Activated CD8-positive, alpha-beta memory T cell treated with anti-CD3 and anti-CD28 coated beads for 24 hours (primary cell): Measurements from ENCODE around the gene STPG4.
"Not testable (repeated sequence)": the region's sequence is repeated elsewhere in the genome, so short reads cannot be mapped to it uniquely, and the experiment has no call there.

Experiments used
- DNase-seq: peaks from one replicate; pipeline ENCODE4 v3.0.0-alpha.2; 2020

Gene STPG4

DNA sequence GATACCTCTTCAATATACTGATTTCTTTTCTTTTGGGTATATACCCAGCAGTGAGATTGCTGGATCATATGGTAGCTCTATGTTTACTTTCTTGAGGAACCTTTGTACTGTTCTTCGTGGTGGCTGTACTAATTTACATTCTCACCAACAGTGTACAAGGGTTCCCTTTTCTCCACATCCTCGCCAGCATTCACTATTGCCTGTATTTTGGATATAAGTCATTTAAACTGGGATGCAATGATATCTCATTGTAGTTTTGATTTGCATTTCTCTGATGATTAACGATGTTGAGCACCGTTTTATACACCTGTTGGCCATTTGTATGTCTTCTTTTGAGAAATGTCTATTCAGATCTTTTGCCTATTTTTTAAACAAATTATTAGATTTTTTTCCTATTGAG is 30.4 kb downstream of the STPG4 start:
- DNase-seq: not testable (repeated sequence)

DNA sequence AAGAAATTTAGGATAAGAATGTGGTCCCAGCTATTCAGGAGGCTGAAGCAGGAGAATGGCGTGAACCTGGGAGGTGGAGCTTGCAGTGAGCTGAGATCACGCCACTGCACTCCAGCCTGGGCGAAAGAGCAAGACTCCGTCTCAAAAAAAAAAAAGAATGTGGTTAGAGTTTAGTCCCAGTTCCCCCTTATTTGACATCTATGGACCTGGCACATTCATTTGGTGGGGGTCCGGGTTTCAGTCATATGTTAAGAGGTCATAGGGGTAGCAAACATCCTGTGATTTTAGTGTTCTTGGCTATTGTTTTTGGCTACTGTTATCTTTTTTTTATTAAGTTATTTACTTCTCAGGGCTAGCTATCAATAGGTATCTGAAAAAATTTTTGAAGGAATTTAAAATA is 34.7 kb downstream of the STPG4 start:
- DNase-seq: not testable (repeated sequence)

DNA sequence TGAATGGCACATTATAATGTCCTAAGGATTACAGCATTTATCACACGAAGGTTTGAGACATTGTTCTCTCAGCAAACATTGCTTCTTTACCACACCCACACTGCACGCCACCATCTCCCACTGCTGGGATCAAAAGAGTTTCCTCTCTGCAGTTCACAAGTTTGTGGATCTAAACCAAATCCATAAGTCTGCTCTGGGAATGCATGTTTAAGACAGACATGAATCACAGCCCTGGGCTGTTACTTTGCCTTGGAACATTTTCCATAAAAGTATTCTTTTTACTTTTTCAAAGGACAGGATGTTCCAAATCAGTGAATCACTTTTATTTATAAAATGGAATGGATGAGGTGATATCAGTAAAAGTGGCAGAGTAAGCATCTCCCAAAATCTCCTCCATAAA is 36.1 kb downstream of the STPG4 start:
- no peak for DNase-seq

DNA sequence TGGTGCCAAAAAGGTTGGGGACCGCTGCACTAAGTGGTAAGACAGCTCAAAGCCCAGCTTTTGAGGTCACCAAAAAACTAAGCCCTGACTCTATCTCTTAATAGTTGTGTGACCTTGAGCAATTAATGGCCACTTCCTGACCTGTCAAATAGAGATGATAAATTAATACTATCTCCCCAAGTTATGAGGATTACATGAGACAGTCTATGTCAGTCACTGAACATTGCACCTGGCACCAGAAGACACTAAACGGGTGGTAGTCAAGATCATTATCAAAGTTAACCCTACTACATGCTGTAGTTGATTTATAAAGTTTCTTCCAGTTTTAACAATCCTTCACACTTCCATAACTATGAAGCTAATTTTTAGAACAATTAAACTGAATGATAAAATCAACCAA is 36.5 kb downstream of the STPG4 start:
- DNase-seq: no peak

DNA sequence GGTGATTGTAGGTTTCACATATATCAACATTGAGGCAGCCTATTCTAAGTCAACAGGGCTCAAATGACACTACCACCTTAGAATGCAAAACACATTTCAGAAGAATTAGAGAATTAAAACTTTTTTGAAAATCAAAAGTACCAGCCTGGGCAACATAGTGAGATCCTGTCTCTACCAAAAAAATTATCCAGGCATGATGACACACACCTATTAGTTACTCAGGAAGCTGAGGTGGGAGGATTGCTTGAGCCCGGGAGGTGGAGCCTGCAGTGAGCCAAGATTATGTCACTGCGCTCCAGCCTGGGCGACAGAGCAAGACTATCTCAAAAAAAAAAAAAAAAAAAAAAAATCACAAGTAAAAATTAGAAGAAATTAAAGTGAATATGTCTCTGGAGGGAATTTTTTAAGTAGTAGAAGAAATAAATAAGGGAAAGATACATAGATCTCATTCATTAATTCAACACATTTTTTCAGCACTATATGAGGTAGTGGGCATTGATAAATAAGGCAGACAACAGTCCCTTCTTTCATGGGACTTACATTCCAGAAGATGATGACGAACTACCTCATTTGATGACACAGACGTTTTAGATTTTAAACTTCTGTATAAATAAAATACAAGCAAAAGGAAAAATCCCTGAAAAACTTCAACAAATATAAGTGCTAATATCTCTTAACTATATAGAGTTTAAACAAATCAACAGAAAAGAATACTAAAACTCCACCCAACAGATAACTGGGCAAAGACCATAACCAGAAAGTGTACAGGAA is 42.3 kb downstream of the STPG4 start:
- no peak for DNase-seq

DNA sequence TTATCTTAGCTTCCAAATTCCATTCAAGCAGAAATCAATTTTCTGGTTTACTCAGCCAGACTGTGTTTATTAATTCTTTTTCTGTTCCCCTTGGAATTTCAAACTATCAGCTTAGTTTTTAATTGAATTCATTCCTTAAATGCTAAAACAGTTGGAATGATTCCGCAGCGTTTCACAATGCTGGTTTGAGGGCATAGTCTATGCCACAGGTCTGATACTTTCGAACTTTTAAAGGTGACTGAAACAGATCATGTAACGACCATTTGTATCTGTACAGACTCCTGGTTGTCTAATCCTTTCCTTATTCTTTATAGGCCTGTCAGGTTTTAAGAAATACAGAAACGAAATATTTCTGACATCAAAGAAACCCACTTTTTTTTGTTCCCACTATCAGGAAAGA is 45.4 kb downstream of the STPG4 start:
- no peak for DNase-seq

DNA sequence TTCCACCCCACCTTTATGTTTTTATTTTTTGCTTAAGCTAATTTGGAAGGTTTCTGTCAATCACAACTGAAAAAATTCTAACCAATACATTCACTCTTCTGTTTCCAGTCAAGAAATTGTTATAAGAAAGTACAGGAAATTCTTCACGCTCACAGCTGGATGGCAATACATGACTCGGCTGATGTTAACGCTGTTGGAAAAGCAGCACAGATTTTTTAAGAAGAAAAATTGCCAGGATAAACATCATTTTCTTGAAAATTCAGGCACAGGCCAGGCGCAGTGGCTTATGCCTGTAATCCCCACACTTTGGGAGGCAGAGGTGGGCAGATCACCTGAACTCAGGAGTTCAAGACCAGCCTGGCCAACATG is 46.1 kb downstream of the STPG4 start:
- DNase-seq: no peak

DNA sequence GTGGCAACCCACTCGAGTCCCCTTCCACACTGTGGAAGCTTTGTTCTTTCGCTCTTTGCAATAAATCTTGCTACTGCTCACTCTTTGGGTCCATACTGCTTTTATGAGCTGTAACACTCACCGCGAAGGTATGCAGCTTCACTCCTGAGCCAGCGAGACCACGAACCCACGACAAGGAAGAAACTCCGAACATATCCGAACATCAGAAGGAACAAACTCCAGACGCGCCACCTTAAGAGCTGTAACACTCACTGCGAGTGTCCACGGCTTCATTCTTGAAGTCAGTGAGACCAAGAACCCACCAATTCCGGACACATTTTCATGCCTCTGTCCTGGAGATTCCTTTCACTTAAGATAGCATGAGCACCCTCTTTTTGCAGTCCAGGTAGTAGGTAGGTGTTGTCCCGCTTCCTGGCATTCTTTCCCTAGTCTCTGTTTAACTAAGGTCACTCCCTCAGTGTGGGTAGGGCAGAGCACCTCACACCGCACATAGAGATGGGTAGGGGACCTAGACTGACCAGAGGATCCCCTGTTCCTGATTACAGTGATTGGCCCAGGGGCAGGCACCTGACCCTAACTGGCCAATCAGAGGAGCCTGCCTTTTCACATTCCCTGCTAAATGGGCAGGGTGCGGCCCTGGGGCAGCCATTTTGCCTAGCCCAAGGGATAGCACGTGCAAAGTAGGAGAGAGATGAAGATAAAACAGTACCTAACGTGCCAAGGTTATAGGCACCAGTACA is 46.7 kb downstream of the STPG4 start:
- not testable (repeated sequence) for DNase-seq

DNA sequence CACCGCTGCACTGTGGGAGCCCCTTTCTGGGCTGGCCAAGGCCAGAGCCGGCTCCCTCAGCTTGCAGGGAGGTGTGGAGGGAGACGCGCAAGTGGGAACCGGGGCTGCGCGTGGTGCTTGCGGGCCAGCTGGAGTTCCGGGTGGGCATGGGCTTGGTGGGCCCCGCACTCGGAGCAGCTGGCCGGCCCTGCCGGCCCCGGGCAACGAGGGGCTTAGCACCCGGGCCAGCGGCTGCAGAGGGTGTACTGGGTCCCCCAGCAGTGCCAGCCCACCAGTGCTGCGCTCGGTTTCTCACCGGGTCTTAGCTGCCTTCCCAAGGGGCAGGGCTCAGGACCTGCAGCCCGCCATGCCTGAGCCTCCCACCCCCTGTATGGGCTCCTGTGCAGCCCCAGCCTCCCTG is 47.9 kb downstream of the STPG4 start:
- not testable (repeated sequence) for DNase-seq

DNA sequence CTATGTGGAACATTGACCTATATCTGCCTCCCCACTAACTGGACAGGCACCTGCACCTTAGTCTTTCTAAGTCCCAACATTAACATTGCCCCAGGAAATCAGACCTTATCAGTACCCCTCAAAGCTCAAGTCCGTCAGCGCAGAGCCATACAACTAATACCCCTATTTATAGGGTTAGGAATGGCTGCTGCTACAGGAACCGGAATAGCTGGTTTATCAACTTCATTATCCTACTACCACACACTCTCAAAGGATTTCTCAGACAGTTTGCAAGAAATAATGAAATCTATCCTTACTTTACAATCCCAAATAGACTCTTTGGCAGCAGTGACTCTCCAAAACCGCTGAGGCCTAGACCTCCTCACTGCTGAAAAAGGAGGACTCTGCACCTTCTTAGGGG is 48.9 kb downstream of the STPG4 start:
- DNase-seq: not testable (repeated sequence)

DNA sequence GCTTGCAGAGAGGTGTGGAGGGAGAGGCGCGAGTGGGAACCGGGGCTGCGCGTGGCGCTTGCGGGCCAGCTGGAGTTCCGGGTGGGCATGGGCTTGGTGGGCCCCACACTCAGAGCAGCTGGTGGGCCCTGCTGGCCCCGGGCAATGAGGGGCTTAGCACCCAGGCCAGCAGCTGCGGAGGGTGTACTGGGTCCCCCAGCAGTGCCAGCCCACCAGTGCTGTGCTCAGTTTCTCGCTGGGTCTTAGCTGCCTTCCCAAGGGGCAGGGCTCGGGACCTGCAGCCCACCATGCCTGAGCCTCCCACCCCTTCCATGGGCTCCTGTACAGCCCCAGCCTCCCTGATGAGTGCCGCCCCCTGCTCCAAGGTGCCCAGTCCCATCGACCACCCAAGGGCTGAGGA is 55.4 kb downstream of the STPG4 start:
- DNase-seq: peak; percentile 24

DNA sequence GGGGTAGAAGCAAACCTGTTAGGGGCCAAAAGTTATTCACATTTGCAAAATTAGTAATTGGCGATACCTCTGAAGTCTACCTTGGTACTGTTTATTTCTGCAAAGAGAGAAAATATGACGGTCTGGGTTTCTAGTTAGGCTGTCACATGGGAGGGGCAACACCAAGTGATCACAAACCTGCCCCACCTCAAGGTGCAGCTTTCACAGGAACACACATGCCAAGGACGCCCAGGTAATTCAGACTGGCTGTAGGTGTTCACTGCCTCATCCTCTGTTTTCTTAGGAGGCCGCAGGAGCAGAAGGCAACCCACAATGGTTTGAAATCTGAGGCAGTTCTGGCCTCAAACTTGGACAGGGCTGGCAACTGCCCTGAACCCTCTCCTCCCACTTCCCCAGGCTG is 56.2 kb downstream of the STPG4 start:
- peak; percentile 28 for DNase-seq

DNA sequence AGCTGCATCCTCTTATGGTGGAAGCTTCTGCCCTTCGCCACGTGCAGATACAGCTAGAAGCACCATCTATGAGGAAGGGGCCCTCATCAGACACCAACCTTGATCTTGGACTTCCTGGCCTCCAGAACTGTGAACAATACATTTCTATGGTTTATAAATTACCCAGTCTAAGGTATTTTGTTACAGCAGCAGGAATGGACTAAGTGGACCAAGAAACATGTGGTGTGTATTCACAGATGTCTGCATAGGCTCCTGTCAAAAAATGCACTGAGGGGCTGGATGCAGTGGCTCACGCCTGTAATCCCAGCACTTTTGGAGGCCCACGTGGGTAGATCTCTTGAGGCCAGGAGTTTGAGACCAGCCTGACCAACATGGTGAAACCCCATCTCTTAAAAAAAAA is 57.5 kb downstream of the STPG4 start:
- DNase-seq: peak; percentile 32

DNA sequence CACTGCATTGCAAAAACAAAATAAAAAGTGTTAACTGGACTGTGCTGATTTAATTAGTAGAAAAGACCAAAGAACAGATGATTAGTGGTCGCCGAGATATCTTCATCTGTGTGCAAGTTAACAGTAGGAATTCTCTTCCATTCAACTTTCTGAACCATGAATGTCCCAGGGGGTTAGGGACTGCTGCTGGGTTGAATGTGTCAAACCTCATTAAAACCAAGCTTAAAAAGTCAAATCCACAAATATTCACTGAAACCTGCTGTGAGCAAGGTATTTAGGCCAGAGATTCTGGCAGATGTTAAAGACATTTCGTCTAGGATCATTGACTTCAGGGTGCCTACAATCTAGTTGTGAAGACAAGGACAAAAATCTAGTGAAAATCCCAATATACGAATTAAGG is 58.7 kb downstream of the STPG4 start:
- no peak for DNase-seq

DNA sequence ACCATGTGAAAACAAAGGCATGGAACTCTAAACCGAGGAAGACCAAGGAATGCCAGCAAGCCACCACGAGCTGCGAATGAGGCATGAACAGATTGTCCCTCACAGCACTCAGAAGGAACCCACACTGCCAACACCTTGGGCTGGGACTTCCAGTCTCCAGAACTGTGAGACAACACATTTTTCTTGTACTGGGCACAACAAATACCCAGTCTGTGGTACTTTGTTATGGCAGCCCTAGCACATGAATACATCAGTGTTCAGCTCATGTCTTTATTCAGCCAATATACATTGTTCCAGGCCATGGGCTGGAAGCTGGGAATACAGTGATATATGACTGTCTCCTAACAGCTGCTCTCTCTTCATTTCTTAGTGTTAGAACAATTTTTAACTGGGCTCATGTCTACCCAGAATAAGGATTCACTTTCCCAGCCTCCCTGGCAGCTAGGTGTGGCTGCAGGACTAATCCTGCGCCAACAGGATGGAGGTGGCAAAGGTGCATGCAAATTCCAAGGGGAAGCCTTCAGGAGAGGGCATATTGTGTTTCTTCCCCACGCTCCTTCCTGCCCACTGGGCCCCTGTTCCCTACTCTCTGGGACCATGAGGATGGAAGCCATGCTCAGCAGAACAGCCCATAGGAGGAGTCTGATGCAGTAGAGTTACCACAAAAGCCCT is 59.6 kb downstream of the STPG4 start:
- peak; percentile 26 for DNase-seq

DNA sequence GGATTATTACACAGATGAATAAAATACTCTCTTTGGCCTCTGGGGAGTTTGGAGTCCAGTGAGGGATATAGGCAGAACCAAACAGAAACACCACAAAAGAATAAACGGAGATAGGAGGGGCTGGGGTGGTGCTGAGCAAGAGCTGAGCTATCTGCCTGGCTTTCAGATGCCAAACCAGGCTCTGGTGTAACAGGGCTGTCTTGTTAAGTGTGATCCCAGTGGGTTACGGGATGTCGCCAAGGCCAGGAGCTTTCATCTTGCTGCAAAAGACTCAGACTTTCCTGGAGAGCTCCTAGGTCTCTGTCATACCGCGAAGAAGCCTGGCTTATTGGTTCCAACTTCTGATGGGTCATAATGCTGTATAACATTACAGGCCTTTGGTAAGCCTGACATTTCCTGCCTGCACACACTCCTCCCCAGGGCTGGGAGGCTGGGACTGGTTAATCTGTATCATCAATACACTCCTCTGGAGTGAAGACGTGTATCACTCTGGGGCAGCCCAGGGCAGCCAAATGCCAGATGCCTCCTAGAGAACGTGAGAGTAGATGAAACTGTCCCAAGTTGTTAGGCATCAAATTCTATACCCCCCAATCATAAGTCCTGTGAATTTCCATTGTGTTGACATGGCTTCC is 60.5 kb downstream of the STPG4 start:
- peak; percentile 40 for DNase-seq

DNA sequence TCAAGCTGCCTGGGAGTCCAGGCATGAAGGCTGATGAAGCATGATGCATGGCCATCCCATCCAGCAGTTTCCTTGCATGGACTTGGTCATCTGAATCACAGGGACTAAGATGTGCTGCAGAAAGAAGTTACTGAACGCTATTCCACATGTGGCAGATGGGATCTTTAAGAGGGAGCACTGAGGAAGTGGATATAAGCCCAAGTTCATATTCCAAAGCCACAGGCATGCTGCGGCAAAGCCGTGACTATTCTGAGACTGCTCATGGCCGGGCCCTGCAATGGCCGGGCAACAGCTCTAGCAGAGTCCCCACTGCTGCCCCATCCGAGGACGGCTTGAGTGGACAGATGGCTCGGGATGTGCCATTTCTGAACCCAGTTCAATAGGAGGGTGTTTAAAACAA is 61.5 kb downstream of the STPG4 start:
- peak; percentile 32 for DNase-seq

DNA sequence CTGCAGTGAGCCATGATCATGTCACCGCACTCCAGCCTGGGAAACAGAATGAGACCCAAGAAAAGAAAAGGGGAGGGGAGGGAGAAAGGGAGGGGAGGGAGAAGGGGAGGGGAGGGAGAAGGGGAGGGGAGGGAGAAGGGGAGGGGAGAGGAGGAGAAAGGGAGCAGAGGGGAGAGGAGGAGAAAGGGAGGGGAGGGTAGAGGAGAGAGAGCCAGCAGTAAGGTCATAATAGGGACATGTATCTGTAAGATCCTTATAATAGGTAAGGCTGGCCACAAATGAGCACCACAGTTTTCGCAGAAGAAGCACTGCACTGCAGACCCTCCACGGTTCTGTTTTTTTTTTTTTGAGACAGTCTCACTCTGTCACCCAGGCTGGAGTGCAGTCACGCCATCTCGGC is 62.6 kb downstream of the STPG4 start:
- DNase-seq: no peak

DNA sequence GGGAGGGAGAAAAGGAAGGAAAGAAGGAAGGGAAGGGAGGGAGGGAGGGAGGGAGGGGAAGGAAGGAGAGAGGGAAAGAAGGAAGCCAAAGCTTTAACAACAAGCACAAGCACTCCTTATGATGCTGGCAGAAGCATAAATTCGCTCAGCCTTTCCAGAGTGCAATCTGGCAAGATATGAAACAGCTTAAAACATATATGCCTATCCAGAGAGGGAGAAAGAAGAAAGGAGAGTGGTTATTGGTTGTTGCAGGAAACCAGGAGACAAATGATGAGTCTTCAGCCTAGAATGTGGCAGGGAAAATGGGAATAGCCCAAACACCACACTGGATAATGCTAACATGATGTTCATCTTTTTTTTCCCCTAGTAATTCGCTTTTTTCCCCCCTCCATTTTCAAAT is 64.0 kb downstream of the STPG4 start:
- no peak for DNase-seq

DNA sequence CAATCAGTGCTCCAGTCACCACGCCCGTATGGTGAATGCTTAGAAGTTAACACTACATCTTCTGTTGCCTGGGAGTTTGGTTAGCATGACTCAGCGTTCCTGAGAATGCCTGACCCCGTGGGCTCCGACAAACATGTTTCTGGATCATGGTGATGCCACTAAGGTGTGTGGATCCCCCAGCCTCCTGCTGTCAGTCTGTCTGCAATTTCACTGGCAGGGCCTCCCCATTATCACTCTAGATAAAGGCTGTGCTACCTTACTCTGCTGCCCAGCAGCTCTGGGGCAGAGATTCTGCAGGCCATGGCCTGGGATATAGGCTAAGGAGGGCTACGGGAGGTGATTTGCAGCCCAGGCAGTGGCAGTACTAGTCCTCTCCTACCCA is 66.0 kb downstream of the STPG4 start:
- no peak for DNase-seq

DNA sequence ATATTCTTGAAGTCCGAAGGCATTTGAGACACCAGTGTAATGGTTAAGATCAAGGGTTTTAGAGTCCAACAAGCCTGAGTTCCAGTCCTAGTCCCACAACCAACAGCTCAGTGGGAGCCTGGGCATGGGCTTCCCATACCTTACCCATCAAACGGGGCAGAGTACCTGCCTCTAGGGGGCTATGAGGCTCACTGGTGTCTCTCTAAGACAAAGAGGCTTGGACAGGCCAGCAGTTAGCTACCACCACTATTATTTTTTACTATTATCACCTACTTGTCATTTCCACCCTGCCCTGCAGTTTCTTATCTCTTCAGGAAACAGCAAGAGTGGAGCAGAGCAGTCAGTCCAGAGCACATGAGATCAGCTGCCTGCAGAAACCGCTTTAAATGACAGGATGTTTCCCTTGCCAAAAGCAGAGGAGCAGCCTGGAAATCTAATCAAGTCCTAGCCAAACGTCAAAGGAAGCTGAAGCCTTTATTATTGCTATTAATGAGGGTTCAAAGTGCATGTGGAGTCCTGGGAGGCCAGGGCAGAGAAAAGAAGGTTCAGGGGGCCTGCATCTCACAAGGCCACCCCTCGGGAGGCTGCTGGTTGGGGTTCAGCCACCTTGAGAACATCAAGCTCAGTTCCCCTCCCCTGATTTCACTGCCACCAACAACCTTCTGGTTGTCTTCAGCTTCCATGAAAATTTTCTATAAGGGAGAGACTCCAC is 66.6 kb downstream of the STPG4 start:
- peak; percentile 26 for DNase-seq

DNA sequence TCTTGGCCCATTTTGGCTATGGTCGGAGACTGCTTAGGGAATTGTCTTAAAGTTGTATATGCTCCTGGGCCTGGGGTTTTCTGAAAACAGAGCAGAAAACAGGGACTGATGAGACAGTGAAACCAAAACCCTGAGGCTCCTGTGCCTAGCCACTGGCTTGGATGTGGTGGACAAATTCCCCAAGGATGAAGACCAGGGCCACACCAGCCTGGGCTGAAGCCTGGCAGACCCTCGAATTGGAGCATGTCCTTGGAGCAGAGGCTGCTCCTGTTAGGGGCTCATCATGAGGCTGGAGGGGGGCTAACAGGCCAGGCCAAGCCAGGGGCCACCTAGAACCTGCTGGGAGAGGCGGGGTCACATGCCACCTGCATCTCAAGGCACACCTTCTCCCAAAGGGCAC is 68.1 kb downstream of the STPG4 start:
- no peak for DNase-seq

DNA sequence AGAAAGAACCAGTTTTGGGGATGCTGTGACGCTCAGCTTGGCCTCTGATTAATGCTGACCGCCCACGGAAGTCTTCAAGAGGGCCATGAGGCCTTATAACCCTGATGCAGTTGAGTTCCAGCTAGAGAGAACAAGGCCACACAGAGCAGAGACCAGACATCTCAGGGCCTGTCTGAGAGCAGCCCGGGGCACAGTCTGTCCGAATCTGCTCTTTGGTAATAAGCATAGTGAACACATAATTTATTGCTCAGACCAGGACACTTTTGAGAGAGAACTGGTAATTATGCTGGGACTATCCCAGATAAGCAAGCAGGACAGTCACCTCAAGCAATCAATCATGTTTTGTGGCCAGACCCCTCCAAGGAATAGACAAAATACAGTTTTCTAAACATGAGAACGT is 68.5 kb downstream of the STPG4 start:
- DNase-seq: no peak
